Progenitor cell of endocrine pancreas (in vitro differentiated cells): ENCODE data around the gene TNNI3K. TPM values are rescaled to one million over a fixed set of nuclear protein-coding genes. Genes with fewer than 3 reads are reported as not detected.

Source experiments
- DNase-seq: peaks from one replicate; pipeline ENCODE4 v3.0.0; 2021; ENCODE audit warnings: low spot score; ENCODE audit not compliant: unreplicated experiment
- H3K27ac Mint-ChIP-seq: 2 replicates; pipeline ENCODE4 v1.8.0; 2021; ENCODE audit warnings: mild to moderate bottlenecking, moderate library complexity, mixed read lengths
- H3K27me3 Mint-ChIP-seq: 2 replicates; pipeline ENCODE4 v1.8.0; 2021; ENCODE audit warnings: mixed read lengths
- H3K36me3 Mint-ChIP-seq: 2 replicates; pipeline ENCODE4 v1.8.0; 2022; ENCODE audit warnings: mixed read lengths; ENCODE audit not compliant: insufficient read depth
- H3K4me1 Mint-ChIP-seq: 2 replicates; pipeline ENCODE4 v1.8.0; 2021; ENCODE audit warnings: low read depth, mixed read lengths
- H3K4me3 Mint-ChIP-seq: 2 replicates; pipeline ENCODE4 v1.8.0; 2021; ENCODE audit warnings: low read depth, mild to moderate bottlenecking, moderate library complexity, mixed read lengths
- H3K9me3 Mint-ChIP-seq: 2 replicates; pipeline ENCODE4 v1.8.0; 2021; ENCODE audit warnings: low read depth, mixed read lengths
- CTCF ChIP-seq: fragments of 200-600 bp; sonication (generic); IDR thresholded peaks from one replicate; pipeline ENCODE4 v1.5.0; 2021; ENCODE audit warnings: antibody characterized with exemption, mild to moderate bottlenecking; ENCODE audit not compliant: unreplicated experiment
- total RNA-seq: library from RNA; stranded (reverse); gene quantifications from 2 replicates; pipeline ENCODE4 v1.2.1, GENCODE V29; 2021

TNNI3K gene
- total RNA-seq, 1 donor from 2014 or later: not detected

GRCh38 chr1:74465193-74465681, 230.1 kb downstream of the TNNI3K start:
- Mint-ChIP-seq H3K36me3 (peaks cover 1% of the 10 kb centered on the region), H3K4me1 (peaks cover 14% of the 10 kb centered on the region), H3K4me3 (no peak overlapping the region), H3K27ac (no peak overlapping the region), H3K9me3 (peaks cover 7% of the 10 kb centered on the region), H3K27me3 (peaks cover 1% of the 10 kb centered on the region)
- TF ChIP-seq CTCF: no peak
- no peak for DNase-seq

GRCh38 chr1:74467786-74468377, 232.7 kb downstream of the TNNI3K start:
- peaks cover 7% of the 10 kb centered on the region for H3K9me3 Mint-ChIP-seq
- DNase-seq: no peak
- peaks cover 3% of the 10 kb centered on the region for H3K27me3 Mint-ChIP-seq
- no peak overlapping the region for H3K4me3 Mint-ChIP-seq
- H3K27ac Mint-ChIP-seq: peak overlapping the region; percentile 67
- peaks cover 14% of the 10 kb centered on the region for H3K4me1 Mint-ChIP-seq
- TF ChIP-seq CTCF: no peak
- peaks cover 1% of the 10 kb centered on the region for H3K36me3 Mint-ChIP-seq

- Mint-ChIP-seq H3K9me3 (peaks cover 7% of the 10 kb centered on the region), H3K4me1 (peaks cover 14% of the 10 kb centered on the region), H3K4me3 (no peak overlapping the region), H3K27me3 (peaks cover 3% of the 10 kb centered on the region), H3K27ac (no peak overlapping the region), H3K36me3 (peaks cover 1% of the 10 kb centered on the region)
- TF ChIP-seq CTCF: peak; percentile 79
- no peak for DNase-seq
Measured at GRCh38 chr1:74468982-74469603, 233.9 kb downstream of the TNNI3K start.

GRCh38 chr1:74470251-74470650, 235.1 kb downstream of the TNNI3K start:
- Mint-ChIP-seq H3K4me3 (no peak overlapping the region), H3K4me1 (peaks cover 14% of the 10 kb centered on the region), H3K27ac (no peak overlapping the region)

GRCh38 chr1:74470936-74471335, 235.7 kb downstream of the TNNI3K start:
- TF ChIP-seq CTCF: no peak
- H3K4me3 Mint-ChIP-seq: no peak overlapping the region
- peaks cover 4% of the 10 kb centered on the region for H3K9me3 Mint-ChIP-seq
- peaks cover 3% of the 10 kb centered on the region for H3K27me3 Mint-ChIP-seq
- no peaks in the 10 kb centered on the region for H3K36me3 Mint-ChIP-seq
- no peak for DNase-seq
- H3K27ac Mint-ChIP-seq: no peak overlapping the region
- peaks cover 14% of the 10 kb centered on the region for H3K4me1 Mint-ChIP-seq

More at GRCh38 chr1:74470251-74470650, 235.1 kb downstream of the TNNI3K start:
- Mint-ChIP-seq H3K36me3 (no peaks in the 10 kb centered on the region), H3K9me3 (peaks cover 4% of the 10 kb centered on the region), H3K27me3 (peaks cover 3% of the 10 kb centered on the region)
- no peak for TF ChIP-seq CTCF
- DNase-seq: no peak
